ENCODE measurements around the gene GPR50.
A peak's percentile ranks its signal among the peaks of the same experiment; 100 is the strongest.

Gene GPR50

DNA sequence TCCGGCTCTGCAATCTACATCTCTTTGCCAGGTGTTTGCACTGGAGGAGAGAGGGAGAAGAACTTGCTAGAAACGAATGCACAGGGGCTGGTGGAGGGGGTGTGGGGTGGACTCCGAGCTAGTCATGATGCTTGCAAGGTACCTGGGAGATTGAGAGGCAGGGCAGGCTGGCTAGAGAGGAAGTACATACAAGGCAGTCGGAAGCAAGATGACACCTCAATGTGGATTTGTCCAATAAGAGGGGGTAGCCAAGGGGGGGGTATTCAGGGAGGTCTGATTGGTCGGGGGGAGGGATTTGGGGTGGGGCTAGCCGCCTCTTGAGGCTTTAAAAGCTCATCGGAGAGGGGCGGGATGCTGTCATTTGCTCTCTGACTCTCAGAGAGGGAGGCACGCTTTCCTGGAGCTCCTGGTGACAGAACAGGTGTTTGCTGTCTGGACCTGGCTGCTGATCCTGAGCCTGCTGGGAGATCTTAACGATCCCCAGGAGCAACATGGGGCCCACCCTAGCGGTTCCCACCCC is at the start of gene GPR50:
TSS of gene GPR50 (plus strand) at position 354 of the 520 bp plus-strand sequence. CDS start at position 492, 138 bp downstream.
- no peak for DNase-seq

DNA sequence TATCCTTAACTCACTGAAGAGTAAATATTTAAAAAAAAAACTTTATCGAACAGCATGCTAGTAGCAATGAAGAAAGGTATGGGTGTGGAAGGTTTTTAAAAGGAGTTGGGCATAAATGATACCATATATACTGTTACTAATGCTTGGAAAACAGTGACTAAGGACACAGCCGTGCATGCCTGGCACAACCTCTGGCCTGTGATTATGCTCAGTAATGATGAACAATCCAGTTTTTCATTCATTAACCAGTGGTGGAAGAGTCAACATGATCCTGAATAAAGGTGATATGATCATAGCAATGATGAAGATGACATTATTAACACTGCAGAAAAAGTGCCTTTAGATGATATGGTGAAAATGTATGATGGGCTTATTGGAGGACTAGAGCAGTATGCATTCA is 43.9 kb upstream of the GPR50 start:
- no peak for DNase-seq

DNA sequence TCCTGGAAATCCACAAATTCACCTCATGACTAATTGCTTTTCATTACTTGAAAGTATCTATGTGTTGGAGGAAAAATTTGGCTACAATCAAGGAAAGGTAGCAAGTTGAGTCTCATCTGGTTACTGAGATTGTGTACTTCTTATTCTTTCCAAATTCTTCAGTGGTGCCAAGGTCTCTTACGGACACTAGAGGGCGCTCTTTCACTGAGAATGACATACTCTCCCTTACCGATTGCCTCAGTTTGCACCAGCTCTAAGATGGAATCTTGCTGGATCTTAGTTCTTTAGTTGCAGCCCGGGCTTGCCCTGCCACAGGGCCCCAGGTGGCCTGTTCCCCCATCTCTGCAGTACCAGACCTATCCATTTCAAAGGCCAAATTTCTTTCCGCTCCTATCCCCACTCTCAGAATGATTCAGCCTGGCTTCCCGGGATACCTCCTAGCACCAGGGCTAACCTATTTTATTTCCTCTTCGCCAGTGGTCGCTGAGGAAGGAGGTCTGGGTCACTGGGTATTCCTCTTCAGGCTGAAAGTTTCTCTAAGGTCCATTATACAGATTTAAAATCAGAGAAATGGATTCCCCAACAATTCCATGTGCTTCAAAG is 24.6 kb upstream of the GPR50 start:
- DNase-seq = peak; percentile 0

- no peak for DNase-seq
These were observed 23.3 kb upstream of the GPR50 start for GRCh38 chrX:151153086-151153485.

DNA sequence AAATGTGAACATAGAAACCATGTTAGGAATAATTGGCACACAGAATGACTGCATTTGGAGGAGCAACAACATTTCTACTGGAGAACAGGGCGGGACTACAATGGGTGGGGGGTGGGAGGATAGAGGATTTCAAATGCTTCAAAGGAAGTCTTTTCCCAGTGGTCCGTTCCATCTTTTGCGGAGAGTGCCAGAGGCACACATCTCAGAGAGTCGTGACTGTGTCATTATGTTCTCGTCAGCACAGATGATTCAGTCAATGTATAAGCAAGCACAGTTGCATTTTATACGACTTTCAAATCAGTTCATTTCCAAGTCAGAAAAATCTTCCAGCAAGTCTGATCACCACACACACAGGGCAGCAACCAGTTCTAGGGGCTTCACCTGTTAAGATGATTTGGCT is 22.7 kb upstream of the GPR50 start:
- no peak for DNase-seq

GRCh38 chrX:151155234-151155633 is 21.1 kb upstream of the GPR50 start:
- DNase-seq = no peak

GRCh38 chrX:151161690-151162089 is 14.7 kb upstream of the GPR50 start:
- no peak for DNase-seq

- peak; percentile 89 for DNase-seq
These were observed 8.5 kb upstream of the GPR50 start for GRCh38 chrX:151167791-151168345.

- DNase-seq = no peak
These were observed 6.6 kb upstream of the GPR50 start for GRCh38 chrX:151169783-151170182.

DNA sequence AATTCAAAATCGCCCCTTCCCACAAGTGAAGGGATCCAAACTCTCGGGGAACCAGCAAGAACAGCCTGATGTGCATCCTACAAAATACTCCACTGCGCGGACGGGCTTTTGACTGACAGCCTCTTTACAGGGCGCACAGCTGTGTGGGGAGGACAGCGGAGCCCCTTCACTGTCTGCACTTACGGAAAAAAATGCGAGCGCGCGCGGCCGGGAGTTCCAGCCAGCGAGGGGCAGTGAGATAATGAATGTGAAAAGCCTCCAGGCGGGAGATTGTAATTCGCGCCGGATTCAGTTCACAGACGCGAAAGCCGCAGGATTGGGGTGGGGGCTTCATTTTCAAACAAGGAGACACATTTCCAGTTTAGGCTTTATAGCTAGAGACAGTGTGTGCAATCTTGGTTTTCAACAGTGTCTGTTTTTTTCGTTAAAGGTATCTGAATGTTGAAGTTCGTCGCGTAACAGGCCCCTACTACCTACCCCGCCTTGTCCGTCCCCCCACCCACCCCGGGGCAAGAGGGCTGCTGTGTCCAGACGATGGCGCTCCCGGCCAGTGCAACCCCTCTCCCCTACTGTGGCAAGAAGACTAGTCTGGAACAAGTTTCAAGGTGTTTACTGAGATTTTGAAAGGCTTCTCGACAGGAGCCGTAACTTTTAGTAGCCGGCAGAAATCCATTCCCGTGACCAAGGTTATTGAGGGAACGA is 1.7 kb upstream of the GPR50 start:
- DNase-seq = no peak

GRCh38 chrX:151175283-151176062 is 911 bp upstream of the GPR50 start:
- DNase-seq = no peak

GRCh38 chrX:151177141-151178027 is 1.0 kb downstream of the GPR50 start:
- DNase-seq = no peak

DNA sequence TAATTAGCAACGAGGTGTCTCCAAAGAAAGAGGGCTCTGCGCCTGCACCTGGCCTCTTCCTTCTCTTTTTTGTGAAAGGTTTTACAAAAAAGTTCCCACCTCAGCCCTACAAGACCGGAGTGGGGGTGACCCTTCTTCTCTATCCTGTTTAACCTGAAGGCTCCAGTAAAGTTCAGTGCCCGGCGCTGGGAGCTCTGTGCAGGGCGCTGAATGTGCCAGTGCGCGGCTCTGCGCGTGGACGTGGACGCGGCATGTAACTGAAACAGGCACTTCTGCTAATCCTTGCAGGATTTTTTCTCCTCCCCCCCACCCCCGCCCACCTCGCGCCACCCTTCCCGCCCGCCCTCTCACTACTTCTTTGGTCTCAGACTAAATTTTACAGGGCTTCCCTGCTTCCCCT is 2.4 kb downstream of the GPR50 start:
- DNase-seq = no peak

GRCh38 chrX:151180400-151180799 is 4.0 kb downstream of the GPR50 start:
- DNase-seq = no peak

GRCh38 chrX:151181088-151181487 is 4.7 kb downstream of the GPR50 start:
- no peak for DNase-seq

GRCh38 chrX:151183233-151183753 is 6.9 kb downstream of the GPR50 start:
- no peak for DNase-seq

GRCh38 chrX:151183912-151184565 is 7.7 kb downstream of the GPR50 start:
- DNase-seq = no peak

GRCh38 chrX:151184705-151185104 is 8.3 kb downstream of the GPR50 start:
- DNase-seq = no peak

DNA sequence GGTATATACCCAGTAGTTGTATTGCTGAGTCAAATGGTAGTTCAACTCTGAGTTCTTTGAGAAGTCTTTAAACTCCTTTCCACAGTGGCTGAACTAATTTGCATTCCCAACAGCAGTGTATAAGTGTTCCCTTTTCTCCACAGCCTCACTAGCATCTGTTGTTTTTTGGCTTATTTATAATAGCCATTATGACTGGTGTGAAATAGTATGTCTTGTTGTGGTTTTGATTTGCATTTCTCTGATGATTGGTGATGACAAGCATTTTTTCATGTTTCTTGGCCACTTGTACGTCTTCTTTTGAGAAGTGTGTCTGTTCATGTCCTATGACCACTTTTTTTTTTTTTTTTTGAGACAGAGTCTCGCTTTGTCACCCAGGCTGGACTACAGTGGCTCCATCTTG is 30.5 kb downstream of the GPR50 start:
- DNase-seq = no peak

- no peak for DNase-seq
These were observed 49.5 kb downstream of the GPR50 start for GRCh38 chrX:151225843-151226242.

- no peak for DNase-seq
These were observed 50.6 kb downstream of the GPR50 start for GRCh38 chrX:151226941-151227340.

GRCh38 chrX:151227627-151228026 is 51.2 kb downstream of the GPR50 start:
- DNase-seq = no peak

Measured in MV-4-11 (cell line).